Muscle layer of duodenum (tissue), 2 donors: ENCODE measurements around the gene ACSL4.

Source experiments
- H3K27ac ChIP-seq: one replicate; pipeline ENCODE4 v1.7.0; 2013; ENCODE audit warnings: mild to moderate bottlenecking, low read length
- H3K27me3 ChIP-seq: one replicate; pipeline ENCODE4 v1.7.0; 2013; ENCODE audit warnings: low read depth, mild to moderate bottlenecking, control low read depth, low read length
- H3K36me3 ChIP-seq, 2 donors: one replicate each; pipeline ENCODE4 v1.7.0; 2013; ENCODE audit warnings: low read length in 2 of 2, control low read depth in 1 of 2, mild to moderate bottlenecking in 1 of 2; ENCODE audit not compliant: insufficient read depth in 2 of 2, control insufficient read depth in 1 of 2
- H3K4me1 ChIP-seq, 2 donors: one replicate each; pipeline ENCODE4 v1.7.0; 2013; ENCODE audit warnings: low read length in 2 of 2, mild to moderate bottlenecking in 2 of 2, control low read depth in 1 of 2, moderate library complexity in 1 of 2; ENCODE audit not compliant: insufficient read depth in 2 of 2, control insufficient read depth in 1 of 2
- H3K4me3 ChIP-seq, 2 donors: one replicate each; pipeline ENCODE4 v1.7.0; 2013; ENCODE audit warnings: low read length in 2 of 2, low read depth in 1 of 2, mild to moderate bottlenecking in 1 of 2
- H3K9me3 ChIP-seq, 2 donors: one replicate each; pipeline ENCODE4 v1.7.0; 2013; ENCODE audit warnings: low read length in 2 of 2, control low read depth in 1 of 2, mild to moderate bottlenecking in 1 of 2; ENCODE audit not compliant: control insufficient read depth in 1 of 2
- donor health status: healthy.

Gene ACSL4

DNA sequence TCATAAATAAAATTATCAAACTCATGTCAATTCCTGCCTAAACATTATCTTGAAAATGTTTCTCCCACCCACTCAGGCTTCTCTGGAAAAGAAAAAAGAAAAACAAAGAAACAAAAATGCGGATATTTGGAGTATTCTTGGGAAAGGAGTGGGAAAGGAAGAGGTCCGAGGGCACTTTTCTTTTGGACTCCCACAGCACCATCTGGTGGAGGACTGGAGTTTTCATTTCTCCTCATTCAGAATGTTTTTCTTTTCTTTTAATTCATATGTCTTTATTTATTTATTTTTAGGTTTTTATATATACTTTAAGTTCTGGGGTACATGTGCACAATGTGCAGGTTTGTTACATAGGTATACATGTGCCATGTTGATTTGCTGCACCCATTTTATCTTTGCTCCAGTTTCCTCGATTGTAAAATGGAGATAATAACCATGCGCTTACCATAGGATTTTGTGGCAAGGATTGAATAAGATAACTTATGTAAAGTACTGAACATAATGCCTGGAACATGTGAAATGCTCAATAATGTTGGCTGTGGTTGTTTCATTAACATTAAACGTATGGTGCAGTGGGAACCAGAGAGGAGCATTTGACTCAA lies 100.1 kb downstream of the ACSL4 start:
- Histone ChIP-seq H3K27ac (no peak overlapping the region), H3K27me3 (no peaks in the 10 kb centered on the region), H3K36me3 (no peaks in the 10 kb centered on the region), H3K4me1 (no peaks in the 10 kb centered on the region), H3K4me3 (no peak overlapping the region), H3K9me3 (no peaks in the 10 kb centered on the region)

GRCh38 chrX:109629310-109629709 lies 103.7 kb downstream of the ACSL4 start:
- Histone ChIP-seq H3K9me3 (no peaks in the 10 kb centered on the region), H3K36me3 (no peaks in the 10 kb centered on the region), H3K27me3 (no peaks in the 10 kb centered on the region), H3K27ac (no peak overlapping the region), H3K4me1 (no peaks in the 10 kb centered on the region), H3K4me3 (no peak overlapping the region)

- H3K27ac ChIP-seq, result no peak overlapping the region
- no peaks in the 10 kb centered on the region for H3K9me3 ChIP-seq
- no peaks in the 10 kb centered on the region for H3K27me3 ChIP-seq
- H3K4me3 ChIP-seq, result no peak overlapping the region
- no peaks in the 10 kb centered on the region for H3K36me3 ChIP-seq
- no peaks in the 10 kb centered on the region for H3K4me1 ChIP-seq
Observed at GRCh38 chrX:109626637-109627036, 106.4 kb downstream of the ACSL4 start.

DNA sequence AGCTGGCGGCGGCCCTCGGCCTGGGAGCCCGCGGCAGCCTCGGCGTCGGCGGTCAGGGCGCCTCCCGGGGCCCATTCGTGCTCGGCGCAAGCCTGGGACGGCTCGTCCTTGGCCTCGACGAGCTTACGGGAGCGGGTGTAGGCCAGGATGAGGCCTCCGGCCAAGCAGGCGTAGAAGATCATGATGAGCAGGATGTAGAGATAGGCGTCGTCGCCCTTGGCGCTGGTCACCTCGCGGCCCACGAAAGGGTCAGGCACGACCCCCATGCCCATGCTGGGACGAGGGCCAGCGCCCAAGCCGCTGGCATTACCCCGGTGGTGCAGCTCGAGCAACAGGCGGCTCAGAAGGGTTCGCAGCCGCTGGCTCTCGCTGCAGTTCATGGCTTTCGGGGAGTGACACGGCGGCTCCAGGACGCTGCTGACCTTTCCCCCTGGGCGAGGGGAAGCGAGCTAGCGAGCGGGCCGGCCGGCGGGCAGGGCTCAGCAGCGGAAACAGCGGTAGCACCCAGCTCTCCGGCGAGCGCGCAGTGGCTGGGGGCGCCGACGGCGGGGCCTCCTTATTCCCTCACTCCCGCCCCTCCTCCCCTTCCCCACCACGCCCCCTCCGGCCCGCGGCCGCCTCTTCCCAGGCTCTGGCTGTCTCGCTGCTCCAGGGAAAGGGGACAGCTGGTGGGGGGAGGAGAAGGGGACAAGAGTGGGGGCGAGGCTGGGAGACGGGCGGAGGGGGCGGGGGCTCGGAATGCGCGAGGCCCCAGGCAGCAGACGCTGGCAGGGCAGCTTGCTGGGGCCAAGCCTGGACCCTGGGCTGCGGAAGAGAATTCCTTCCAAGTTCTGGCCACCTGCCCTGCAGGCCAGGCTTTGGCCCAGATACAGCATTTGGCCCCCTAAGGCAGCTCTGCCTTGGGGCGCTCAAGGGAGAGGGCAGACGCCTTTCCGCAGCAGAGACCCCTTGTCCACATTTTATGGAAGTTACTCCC lies 108.1 kb downstream of the ACSL4 start, which contains the start of gene KCNE5:
Gene KCNE5 (minus strand): TSS at position 532 of the 976 bp plus-strand sequence. CDS start 152 bp downstream, at position 380.
- no peak within 1 kb of the TSS for H3K27ac ChIP-seq
- H3K27me3 ChIP-seq, result no peaks in the 10 kb centered on the region
- H3K4me1 ChIP-seq, result no peaks in the 10 kb centered on the region
- H3K9me3 ChIP-seq, result no peaks in the 10 kb centered on the region
- H3K4me3 ChIP-seq, result peak within 1 kb of the TSS in 1 of 2 donors; percentile 55
- no peaks in the 10 kb centered on the region for H3K36me3 ChIP-seq

- no peaks in the 10 kb centered on the region for H3K36me3 ChIP-seq
- H3K4me3 ChIP-seq, result no peak overlapping the region
- H3K27ac ChIP-seq, result no peak overlapping the region
- no peaks in the 10 kb centered on the region for H3K9me3 ChIP-seq
- H3K27me3 ChIP-seq, result no peaks in the 10 kb centered on the region
- H3K4me1 ChIP-seq, result no peaks in the 10 kb centered on the region
Observed at GRCh38 chrX:109623997-109624396, 109.1 kb downstream of the ACSL4 start.

DNA sequence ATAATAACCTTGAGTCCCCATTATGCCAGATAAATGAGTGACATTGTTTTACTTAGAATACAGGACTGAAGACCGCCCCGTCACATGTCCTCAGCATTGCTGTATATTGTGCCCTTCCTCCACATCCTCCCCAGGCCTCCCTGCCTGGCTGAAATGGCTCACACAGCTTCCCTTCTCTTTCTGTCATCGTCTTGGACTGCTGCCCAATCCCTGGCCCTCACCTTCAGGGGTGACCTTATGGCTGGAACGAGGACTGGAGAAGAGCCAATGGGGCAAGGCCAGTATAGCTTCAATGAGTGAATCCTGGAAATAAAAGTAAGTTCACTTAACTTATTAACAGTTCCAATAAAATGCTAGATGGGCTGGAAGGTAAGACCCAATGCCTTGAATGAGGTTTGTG lies 110.8 kb downstream of the ACSL4 start:
- Histone ChIP-seq H3K4me3 (no peak overlapping the region), H3K36me3 (no peaks in the 10 kb centered on the region), H3K4me1 (no peaks in the 10 kb centered on the region), H3K9me3 (no peaks in the 10 kb centered on the region), H3K27ac (no peak overlapping the region), H3K27me3 (no peaks in the 10 kb centered on the region)

DNA sequence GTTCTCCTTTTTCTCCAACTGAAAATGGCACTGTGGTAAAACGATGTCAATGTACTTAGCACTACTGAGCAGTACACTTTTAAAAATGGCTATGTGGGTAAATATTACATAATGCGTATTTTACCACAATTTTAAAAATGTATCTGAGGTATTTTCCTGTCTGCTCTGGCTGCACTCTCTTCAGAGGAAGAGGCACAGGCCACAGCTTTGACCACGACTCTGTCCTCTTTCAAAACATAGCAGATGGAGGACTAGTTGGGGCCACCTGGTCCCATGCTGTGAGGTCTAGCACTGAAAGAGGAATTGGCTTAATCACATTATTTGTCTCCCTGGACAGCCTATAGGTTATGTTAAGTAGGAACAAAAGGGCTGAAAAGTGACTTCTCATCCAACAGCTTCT lies 113.3 kb downstream of the ACSL4 start:
- Histone ChIP-seq H3K4me1 (no peaks in the 10 kb centered on the region), H3K27me3 (no peaks in the 10 kb centered on the region), H3K36me3 (no peaks in the 10 kb centered on the region), H3K27ac (no peak overlapping the region), H3K4me3 (no peak overlapping the region), H3K9me3 (no peaks in the 10 kb centered on the region)

GRCh38 chrX:109614951-109615350 lies 118.1 kb downstream of the ACSL4 start:
- Histone ChIP-seq H3K27me3 (no peaks in the 10 kb centered on the region), H3K4me1 (no peaks in the 10 kb centered on the region), H3K27ac (no peak overlapping the region), H3K4me3 (no peak overlapping the region), H3K9me3 (no peaks in the 10 kb centered on the region), H3K36me3 (no peaks in the 10 kb centered on the region)

GRCh38 chrX:109601486-109601885 lies 131.6 kb downstream of the ACSL4 start:
- no peaks in the 10 kb centered on the region for H3K9me3 ChIP-seq
- H3K4me1 ChIP-seq, result peaks cover 0 to 3% of the 10 kb centered on the region in 2 donors
- H3K27me3 ChIP-seq, result no peaks in the 10 kb centered on the region
- H3K27ac ChIP-seq, result no peak overlapping the region
- H3K4me3 ChIP-seq, result no peak overlapping the region
- no peaks in the 10 kb centered on the region for H3K36me3 ChIP-seq

GRCh38 chrX:109600237-109600651 lies 132.8 kb downstream of the ACSL4 start:
- Histone ChIP-seq H3K27ac (no peak overlapping the region), H3K4me1 (peaks cover 0 to 3% of the 10 kb centered on the region in 2 donors)

DNA sequence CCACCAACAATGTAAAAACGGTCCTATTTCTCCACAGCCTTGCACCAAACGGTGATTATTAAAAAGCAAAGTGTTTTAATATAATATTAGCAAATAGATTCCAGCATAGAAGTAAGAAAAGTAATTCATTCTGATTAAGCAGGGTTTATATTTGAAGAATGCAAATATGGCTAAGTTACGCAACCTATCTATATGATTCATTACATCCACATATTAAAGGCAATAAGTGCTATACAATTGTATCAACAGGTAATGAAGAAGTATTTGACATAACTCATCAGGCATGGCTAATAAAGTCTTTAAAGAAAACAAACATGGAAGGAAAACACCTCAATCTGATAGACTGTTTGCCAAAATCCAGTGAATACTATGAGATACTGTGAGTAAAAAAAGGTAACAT lies 137.0 kb downstream of the ACSL4 start:
- Histone ChIP-seq H3K4me1 (peaks cover 0 to 3% of the 10 kb centered on the region in 2 donors), H3K27ac (no peak overlapping the region), H3K36me3 (no peaks in the 10 kb centered on the region), H3K27me3 (no peaks in the 10 kb centered on the region), H3K9me3 (no peaks in the 10 kb centered on the region), H3K4me3 (no peak overlapping the region)

More at GRCh38 chrX:109600237-109600651, 132.8 kb downstream of the ACSL4 start:
- Histone ChIP-seq H3K27me3 (no peaks in the 10 kb centered on the region), H3K36me3 (no peaks in the 10 kb centered on the region), H3K4me3 (no peak overlapping the region), H3K9me3 (no peaks in the 10 kb centered on the region)
